H9 (cell line): Measurements from ENCODE around the gene MYOZ3. TPM values are rescaled to one million over a fixed set of nuclear protein-coding genes. Genes with fewer than 3 reads are reported as not detected.

Source experiments
- DNase-seq: peaks from one replicate; pipeline ENCODE4 v3.0.0-alpha.2; 2017
- H2AFZ ChIP-seq: one replicate; pipeline ENCODE4 v1.6.1; 2013; ENCODE audit warnings: mild to moderate bottlenecking, low read length, control low read depth, moderate library complexity
- H2AK5ac ChIP-seq: 2 replicates; pipeline ENCODE4 v1.6.1; 2013; ENCODE audit warnings: low read length, control low read depth, mixed read lengths; ENCODE audit not compliant: insufficient read length
- H2BK120ac ChIP-seq: one replicate; pipeline ENCODE4 v1.6.1; 2013; ENCODE audit warnings: low read depth, mild to moderate bottlenecking, low read length, control low read depth, inconsistent platforms; ENCODE audit not compliant: poor library complexity, severe bottlenecking
- H2BK12ac ChIP-seq: 2 replicates; pipeline ENCODE4 v1.6.1; 2013; ENCODE audit warnings: low read length, control low read depth, mixed read lengths, low read depth; ENCODE audit not compliant: insufficient read length
- H2BK15ac ChIP-seq: 2 replicates; pipeline ENCODE4 v1.6.1; 2013; ENCODE audit warnings: low read depth, low read length, control low read depth
- H2BK20ac ChIP-seq: one replicate; pipeline ENCODE4 v1.6.1; 2013; ENCODE audit warnings: low read depth, mild to moderate bottlenecking, low read length, control low read depth, inconsistent platforms; ENCODE audit not compliant: poor library complexity, severe bottlenecking
- H2BK5ac ChIP-seq: 2 replicates; pipeline ENCODE4 v1.6.1; 2013; ENCODE audit warnings: low read length, control low read depth, mixed read lengths; ENCODE audit not compliant: insufficient read length
- H3K14ac ChIP-seq: 2 replicates; pipeline ENCODE4 v1.6.1; 2013; ENCODE audit warnings: low read length, control low read depth; ENCODE audit not compliant: insufficient read depth
- H3K18ac ChIP-seq: 2 replicates; pipeline ENCODE4 v1.6.1; 2013; ENCODE audit warnings: low read depth, mild to moderate bottlenecking, mixed read lengths, low read length, control low read depth; ENCODE audit not compliant: insufficient read length
- H3K23ac ChIP-seq: 2 replicates; pipeline ENCODE4 v1.6.1; 2013; ENCODE audit warnings: low read length, control low read depth, mixed read lengths, low read depth; ENCODE audit not compliant: insufficient read length
- H3K23me2 ChIP-seq: 2 replicates; pipeline ENCODE4 v1.6.1; 2013; ENCODE audit warnings: low read depth, mild to moderate bottlenecking, mixed read lengths, low read length, control low read depth; ENCODE audit not compliant: insufficient read length, poor library complexity, severe bottlenecking
- H3K27ac ChIP-seq: 2 replicates; pipeline ENCODE4 v1.5.1; 2013; ENCODE audit warnings: low read length, control low read depth, mixed read lengths, low read depth; ENCODE audit not compliant: insufficient read length
- H3K27me3 ChIP-seq: 2 replicates; pipeline ENCODE4 v1.6.1; 2013; ENCODE audit warnings: low read length, control low read depth, inconsistent platforms; ENCODE audit not compliant: insufficient read depth
- H3K4ac ChIP-seq: 2 replicates; pipeline ENCODE4 v1.6.1; 2013; ENCODE audit warnings: low read depth, mild to moderate bottlenecking, control low read depth, inconsistent platforms, low read length, moderate library complexity
- H3K4me1 ChIP-seq: 2 replicates; pipeline ENCODE4 v1.6.1; 2013; ENCODE audit warnings: low read length, control low read depth, inconsistent platforms; ENCODE audit not compliant: insufficient read depth
- H3K4me2 ChIP-seq: 2 replicates; pipeline ENCODE4 v1.6.1; 2013; ENCODE audit warnings: low read length, control low read depth, mixed read lengths; ENCODE audit not compliant: insufficient read length, insufficient read depth
- H3K56ac ChIP-seq: 2 replicates; pipeline ENCODE4 v1.6.1; 2013; ENCODE audit warnings: low read depth, mild to moderate bottlenecking, mixed read lengths, low read length, control low read depth; ENCODE audit not compliant: insufficient read length
- H3K79me1 ChIP-seq: 2 replicates; pipeline ENCODE4 v1.6.1; 2013; ENCODE audit warnings: low read depth, mild to moderate bottlenecking, moderate library complexity, low read length, control low read depth, inconsistent platforms; ENCODE audit not compliant: insufficient read depth, poor library complexity, severe bottlenecking
- H3K79me2 ChIP-seq: 2 replicates; pipeline ENCODE4 v1.6.1; 2013; ENCODE audit warnings: low read length, control low read depth, inconsistent platforms; ENCODE audit not compliant: insufficient read depth
- H3K9ac ChIP-seq: 2 replicates; pipeline ENCODE4 v1.6.1; 2013; ENCODE audit warnings: low read length, control low read depth, mixed read lengths; ENCODE audit not compliant: insufficient read length; ENCODE audit errors: extremely low read depth
- H3K9me3 ChIP-seq: one replicate; pipeline ENCODE4 v1.6.1; 2013; ENCODE audit warnings: low read depth, low read length, inconsistent platforms; ENCODE audit not compliant: control insufficient read depth
- H3T11ph ChIP-seq: one replicate; pipeline ENCODE4 v1.6.1; 2013; ENCODE audit warnings: mild to moderate bottlenecking, low read length, control low read depth, inconsistent platforms
- H4K20me1 ChIP-seq: one replicate; pipeline ENCODE4 v1.6.1; 2013; ENCODE audit not compliant: control insufficient read depth, insufficient read length, insufficient read depth
- H4K5ac ChIP-seq: 2 replicates; pipeline ENCODE4 v1.6.1; 2013; ENCODE audit warnings: low read depth, mild to moderate bottlenecking, mixed read lengths, low read length, control low read depth; ENCODE audit not compliant: insufficient read length
- H4K8ac ChIP-seq: replicated peaks from 2 replicates; pipeline ENCODE4 v1.6.1; 2013; ENCODE audit warnings: low read length, control low read depth, mixed read lengths, low read depth; ENCODE audit not compliant: insufficient read length
- H4K91ac ChIP-seq: 2 replicates; pipeline ENCODE4 v1.6.1; 2013; ENCODE audit warnings: low read depth, mild to moderate bottlenecking, moderate library complexity, mixed read lengths, low read length, control low read depth; ENCODE audit not compliant: insufficient read length
- H3K27ac Mint-ChIP-seq, 3 experiments: 2 replicates in 2 of 3; 3 replicates in 1 of 3; pipeline ENCODE4 v1.8.0; 2020 to 2021; ENCODE audit warnings: mixed read lengths in 3 of 3, mild to moderate bottlenecking in 1 of 3, moderate library complexity in 1 of 3
- H3K27me3 Mint-ChIP-seq: 2 replicates; pipeline ENCODE4 v1.8.0; 2021; ENCODE audit warnings: low read depth, mild to moderate bottlenecking, moderate library complexity, mixed read lengths
- H3K36me3 Mint-ChIP-seq, 3 experiments: 2 replicates in 2 of 3; 3 replicates in 1 of 3; pipeline ENCODE4 v1.8.0; 2020 to 2021; ENCODE audit warnings: low read depth in 3 of 3, mixed read lengths in 3 of 3; ENCODE audit not compliant: insufficient read depth in 1 of 3
- H3K4me1 Mint-ChIP-seq, 2 experiments: 2 replicates each; pipeline ENCODE4 v1.8.0; 2020; ENCODE audit warnings: mixed read lengths in 2 of 2
- H3K4me3 Mint-ChIP-seq, 2 experiments: 2 replicates in 1 of 2; 3 replicates in 1 of 2; pipeline ENCODE4 v1.8.0; 2020 to 2021; ENCODE audit warnings: mild to moderate bottlenecking in 2 of 2, mixed read lengths in 2 of 2, moderate library complexity in 1 of 2
- H3K9me3 Mint-ChIP-seq, 2 experiments: 2 replicates in 1 of 2; 3 replicates in 1 of 2; pipeline ENCODE4 v1.8.0; 2020; ENCODE audit warnings: mild to moderate bottlenecking in 2 of 2, mixed read lengths in 2 of 2, moderate library complexity in 1 of 2
- WGBS: extraction: QIAGEN DNeasy Blood & Tissue Kit; methylation state at CpG from one replicate; pipeline ENCODE4 v1.1.7; 2013; ENCODE audit warnings: missing lambda C conversion rate, low lambda C conversion rate, mixed read lengths; ENCODE audit not compliant: insufficient read length; ENCODE audit errors: extremely low coverage; 5-methylcytosine and 5-hydroxymethylcytosine counted together
- total RNA-seq: library from RNA; stranded (reverse); gene quantifications from 2 replicates; pipeline ENCODE4 v1.2.1, GENCODE V29; 2021
- TF ChIP-seq, protein P1 (sequence below): fragments of 200-600 bp; sonication (generic); conservative IDR thresholded peaks from 3 replicates; pipeline ENCODE4 v1.8.0; 2021; ENCODE audit warnings: antibody characterized with exemption, mild to moderate bottlenecking

The MYOZ3 gene
- total RNA-seq, 1 experiment from 2014 or later = 18.1 TPM

DNA sequence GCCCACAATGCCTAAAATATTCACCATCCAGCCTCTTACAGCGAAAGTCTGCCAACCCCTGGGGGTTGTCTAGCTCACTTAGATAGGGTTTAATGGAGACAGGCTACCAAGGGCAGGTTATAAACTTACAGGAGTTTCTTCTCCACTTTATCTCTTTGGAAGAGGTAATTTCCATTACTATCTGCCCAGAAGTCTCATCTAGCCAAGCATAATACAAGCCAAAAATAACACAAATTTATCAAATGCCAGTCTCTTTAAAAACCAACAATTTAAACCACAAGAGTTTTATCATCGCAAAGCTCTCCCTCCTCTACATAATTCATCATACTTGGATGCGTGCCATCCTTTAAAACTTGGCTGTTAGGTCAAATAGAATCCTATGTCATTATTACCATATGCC lies 33.6 kb downstream of the MYOZ3 start:
- WGBS = no CpG with 5 or more reads among the region's 3 CpGs
- H3K36me3 Mint-ChIP-seq = peaks cover 43 to 90% (median 77%) of the 10 kb centered on the region in 3 experiments; a peak in 6 of 7 replicates
- Histone ChIP-seq H3K9me3 (no peaks in the 10 kb centered on the region), H3T11ph (no peak overlapping the region), H2BK5ac (no peak overlapping the region), H4K91ac (no peak overlapping the region), H2BK15ac (no peak overlapping the region), H3K4ac (no peak overlapping the region), H2BK12ac (no peak overlapping the region), H3K4me1 (no peaks in the 10 kb centered on the region), H3K79me1 (no peaks in the 10 kb centered on the region), H3K23me2 (no peaks in the 10 kb centered on the region), H2AFZ (no peak overlapping the region), H3K4me2 (no peak overlapping the region), H2BK120ac (no peak overlapping the region), H4K8ac (no peak overlapping the region), H4K20me1 (no peaks in the 10 kb centered on the region), H3K79me2 (no peaks in the 10 kb centered on the region), H2AK5ac (no peak overlapping the region), H3K27ac (no peak overlapping the region), H4K5ac (no peak overlapping the region), H3K27me3 (no peaks in the 10 kb centered on the region), H3K14ac (no peak overlapping the region), H3K18ac (no peak overlapping the region), H3K56ac (no peak overlapping the region), H3K9ac (no peak overlapping the region), H3K23ac (no peak overlapping the region), H2BK20ac (no peak overlapping the region)
- H3K27ac Mint-ChIP-seq = no peak overlapping the region
- H3K4me1 Mint-ChIP-seq = peaks cover 6 to 11% of the 10 kb centered on the region in 2 experiments
- TF ChIP-seq, protein P1, sequence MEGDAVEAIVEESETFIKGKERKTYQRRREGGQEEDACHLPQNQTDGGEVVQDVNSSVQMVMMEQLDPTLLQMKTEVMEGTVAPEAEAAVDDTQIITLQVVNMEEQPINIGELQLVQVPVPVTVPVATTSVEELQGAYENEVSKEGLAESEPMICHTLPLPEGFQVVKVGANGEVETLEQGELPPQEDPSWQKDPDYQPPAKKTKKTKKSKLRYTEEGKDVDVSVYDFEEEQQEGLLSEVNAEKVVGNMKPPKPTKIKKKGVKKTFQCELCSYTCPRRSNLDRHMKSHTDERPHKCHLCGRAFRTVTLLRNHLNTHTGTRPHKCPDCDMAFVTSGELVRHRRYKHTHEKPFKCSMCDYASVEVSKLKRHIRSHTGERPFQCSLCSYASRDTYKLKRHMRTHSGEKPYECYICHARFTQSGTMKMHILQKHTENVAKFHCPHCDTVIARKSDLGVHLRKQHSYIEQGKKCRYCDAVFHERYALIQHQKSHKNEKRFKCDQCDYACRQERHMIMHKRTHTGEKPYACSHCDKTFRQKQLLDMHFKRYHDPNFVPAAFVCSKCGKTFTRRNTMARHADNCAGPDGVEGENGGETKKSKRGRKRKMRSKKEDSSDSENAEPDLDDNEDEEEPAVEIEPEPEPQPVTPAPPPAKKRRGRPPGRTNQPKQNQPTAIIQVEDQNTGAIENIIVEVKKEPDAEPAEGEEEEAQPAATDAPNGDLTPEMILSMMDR = no peak
- no peak for DNase-seq
- no peaks in the 10 kb centered on the region for H3K9me3 Mint-ChIP-seq
- no peaks in the 10 kb centered on the region for H3K27me3 Mint-ChIP-seq
- no peak overlapping the region for H3K4me3 Mint-ChIP-seq
